SK-N-SH (cell line): ENCODE results near the gene SIDT1.

Experiments
- CTCF ChIP-seq: fragments of 200-600 bp; sonication (generic); IDR thresholded peaks from 2 replicates; pipeline ENCODE4 v1.6.1; 2017; ENCODE audit warnings: antibody characterized with exemption, mild to moderate bottlenecking, moderate library complexity
- MEF2A ChIP-seq: IDR thresholded peaks from 2 replicates; pipeline ENCODE4 v1.4.0; 2012; ENCODE audit warnings: low read depth, borderline replicate concordance
- NRF1 ChIP-seq: IDR thresholded peaks from 2 replicates; pipeline ENCODE4 v1.6.1; 2012; ENCODE audit warnings: low read depth, mild to moderate bottlenecking, low read length
- PBX3 ChIP-seq: IDR thresholded peaks from 2 replicates; pipeline ENCODE4; 2012
- POLR2AphosphoS5 ChIP-seq: IDR thresholded peaks from 2 replicates; pipeline ENCODE4 v1.6.1; 2012; ENCODE audit warnings: low read depth, low read length
- RAD21 ChIP-seq: IDR thresholded peaks from 2 replicates; pipeline ENCODE4 v1.6.1; 2012; ENCODE audit warnings: mild to moderate bottlenecking, low read length
- SIN3A ChIP-seq: IDR thresholded peaks from 2 replicates; pipeline ENCODE4 v1.6.1; 2012; ENCODE audit warnings: low read depth, mild to moderate bottlenecking, low read length, moderate library complexity, borderline replicate concordance
- TAF1 ChIP-seq: IDR thresholded peaks from 2 replicates; pipeline ENCODE4 v1.6.1; 2012; ENCODE audit warnings: low read depth, mild to moderate bottlenecking, low read length, moderate library complexity, borderline replicate concordance
- TEAD4 ChIP-seq: IDR thresholded peaks from 2 replicates; pipeline ENCODE4 v1.4.0; 2012; ENCODE audit warnings: mild to moderate bottlenecking, borderline replicate concordance; ENCODE audit not compliant: insufficient read depth
- YY1 ChIP-seq: IDR thresholded peaks from 2 replicates; pipeline ENCODE4 v1.4.0; 2012; ENCODE audit warnings: low read depth, mild to moderate bottlenecking

DNA sequence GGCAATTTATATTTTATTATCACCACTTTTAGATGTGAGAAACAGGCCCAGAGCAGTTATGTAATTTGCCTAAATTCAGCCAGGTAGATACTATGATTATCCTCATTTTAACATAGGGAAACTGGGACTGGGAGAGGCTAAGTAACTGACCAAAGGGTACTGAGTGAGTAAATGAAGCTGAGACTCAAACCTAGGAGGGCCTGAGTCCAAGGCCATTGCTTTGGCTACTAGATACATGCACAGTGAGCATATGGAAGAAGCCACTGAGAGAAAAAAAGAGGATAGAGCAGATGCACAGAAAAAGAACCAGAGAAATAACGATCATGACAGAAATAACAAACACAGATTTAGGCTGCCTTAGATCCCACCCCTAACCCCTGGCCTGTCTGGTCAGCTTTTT is 130.5 kb downstream of the SIDT1 start:
- TF ChIP-seq SIN3A, result no peak
- TF ChIP-seq TAF1, result no peak
- no peak for TF ChIP-seq CTCF
- no peak for TF ChIP-seq NRF1
- no peak for TF ChIP-seq TEAD4
- TF ChIP-seq RAD21, result no peak
- no peak for TF ChIP-seq YY1
- TF ChIP-seq PBX3, result no peak
- no peak for TF ChIP-seq MEF2A
- no peak for TF ChIP-seq POLR2AphosphoS5
